GM20000 (cell line): ENCODE data around the gene RGS8.

Experiments
- DNase-seq: peaks from one replicate; pipeline ENCODE4 v3.0.0; 2012; ENCODE audit warnings: low spot score
- TF ChIP-seq, protein P1 (sequence below): IDR thresholded peaks from 2 replicates; pipeline ENCODE4 v1.5.1; 2012; ENCODE audit warnings: mild to moderate bottlenecking, control low read depth; ENCODE audit errors: extremely low read depth, missing control alignments

Gene RGS8

DNA sequence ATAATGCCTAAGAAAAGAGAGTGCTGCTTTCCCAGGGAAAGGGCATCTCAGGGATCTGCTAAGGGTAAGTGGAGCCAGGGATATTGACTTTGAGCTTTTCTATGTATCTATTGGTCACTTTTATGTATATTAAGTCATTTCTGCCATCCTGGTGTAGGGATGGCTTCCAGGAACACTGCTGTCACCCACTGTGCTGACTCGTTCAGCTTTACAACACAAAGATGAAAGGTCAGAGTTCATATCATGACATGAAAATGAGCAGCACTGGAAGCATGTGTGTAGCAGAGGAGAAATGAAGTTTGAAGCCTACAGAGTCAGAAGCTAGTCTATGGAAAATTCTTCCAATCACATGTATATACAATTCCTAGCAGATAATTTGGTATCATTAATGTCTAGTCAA lies 37.1 kb upstream of the RGS8 start:
- TF ChIP-seq, protein P1, sequence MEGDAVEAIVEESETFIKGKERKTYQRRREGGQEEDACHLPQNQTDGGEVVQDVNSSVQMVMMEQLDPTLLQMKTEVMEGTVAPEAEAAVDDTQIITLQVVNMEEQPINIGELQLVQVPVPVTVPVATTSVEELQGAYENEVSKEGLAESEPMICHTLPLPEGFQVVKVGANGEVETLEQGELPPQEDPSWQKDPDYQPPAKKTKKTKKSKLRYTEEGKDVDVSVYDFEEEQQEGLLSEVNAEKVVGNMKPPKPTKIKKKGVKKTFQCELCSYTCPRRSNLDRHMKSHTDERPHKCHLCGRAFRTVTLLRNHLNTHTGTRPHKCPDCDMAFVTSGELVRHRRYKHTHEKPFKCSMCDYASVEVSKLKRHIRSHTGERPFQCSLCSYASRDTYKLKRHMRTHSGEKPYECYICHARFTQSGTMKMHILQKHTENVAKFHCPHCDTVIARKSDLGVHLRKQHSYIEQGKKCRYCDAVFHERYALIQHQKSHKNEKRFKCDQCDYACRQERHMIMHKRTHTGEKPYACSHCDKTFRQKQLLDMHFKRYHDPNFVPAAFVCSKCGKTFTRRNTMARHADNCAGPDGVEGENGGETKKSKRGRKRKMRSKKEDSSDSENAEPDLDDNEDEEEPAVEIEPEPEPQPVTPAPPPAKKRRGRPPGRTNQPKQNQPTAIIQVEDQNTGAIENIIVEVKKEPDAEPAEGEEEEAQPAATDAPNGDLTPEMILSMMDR, result no peak
- no peak for DNase-seq

DNA sequence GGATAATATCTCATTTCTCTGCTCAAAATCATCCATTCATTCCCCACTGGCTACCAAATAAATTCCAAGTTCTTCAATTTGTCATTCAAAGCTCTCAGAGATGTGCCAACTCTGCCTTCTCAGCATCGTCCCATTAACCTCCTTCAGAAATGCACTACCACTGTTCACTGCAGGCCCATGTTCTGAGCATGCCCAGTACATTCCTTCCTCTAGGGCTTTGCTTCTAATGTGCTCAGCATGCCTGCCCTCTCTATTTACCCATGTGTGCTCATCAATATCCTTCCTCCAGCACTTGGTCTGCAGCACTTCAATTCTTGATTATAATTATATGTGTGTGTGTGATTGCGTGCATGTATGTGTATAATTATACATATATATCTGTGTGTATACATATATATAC lies 36.1 kb upstream of the RGS8 start:
- no peak for DNase-seq
- TF ChIP-seq, protein P1, result no peak

DNA sequence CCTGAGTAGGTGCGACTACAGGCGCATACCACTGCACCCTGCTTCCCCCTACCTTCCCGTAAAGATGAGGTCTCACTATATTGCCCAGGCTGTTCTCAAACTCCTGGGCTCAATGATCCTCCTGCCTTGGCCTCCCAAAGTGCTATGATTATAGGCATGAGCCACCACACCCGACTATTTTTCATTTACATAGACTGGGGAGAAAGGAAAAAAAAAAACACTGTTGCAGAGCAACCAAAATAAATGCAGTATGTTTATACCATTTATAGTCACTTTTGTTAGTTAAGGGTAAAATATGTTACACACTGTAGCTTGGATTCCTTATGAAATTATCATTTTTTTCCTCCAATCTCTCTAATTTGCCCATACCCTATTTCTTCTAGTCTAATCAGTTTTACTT lies 35.2 kb upstream of the RGS8 start:
- TF ChIP-seq, protein P1, result no peak
- DNase-seq, result no peak

DNA sequence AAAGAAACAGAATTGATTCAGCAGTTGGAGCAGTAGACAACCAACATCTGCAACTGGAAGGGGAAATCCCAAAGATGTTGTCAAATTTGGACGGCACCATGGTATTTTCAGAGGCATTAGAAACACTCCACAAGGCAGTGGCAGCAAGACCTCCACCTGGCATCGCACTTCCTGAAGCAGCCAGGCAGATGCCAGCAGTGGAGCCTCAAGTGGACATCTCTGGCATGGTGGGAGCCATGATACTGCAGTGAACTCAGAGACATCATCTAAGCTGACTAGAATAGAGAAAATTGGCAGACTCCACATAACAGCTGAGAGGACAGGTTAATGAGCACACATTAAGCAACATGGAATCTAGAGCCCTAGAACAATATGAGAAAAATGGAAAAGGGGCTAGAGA lies 33.9 kb upstream of the RGS8 start:
- DNase-seq, result no peak
- TF ChIP-seq, protein P1, result no peak

DNA sequence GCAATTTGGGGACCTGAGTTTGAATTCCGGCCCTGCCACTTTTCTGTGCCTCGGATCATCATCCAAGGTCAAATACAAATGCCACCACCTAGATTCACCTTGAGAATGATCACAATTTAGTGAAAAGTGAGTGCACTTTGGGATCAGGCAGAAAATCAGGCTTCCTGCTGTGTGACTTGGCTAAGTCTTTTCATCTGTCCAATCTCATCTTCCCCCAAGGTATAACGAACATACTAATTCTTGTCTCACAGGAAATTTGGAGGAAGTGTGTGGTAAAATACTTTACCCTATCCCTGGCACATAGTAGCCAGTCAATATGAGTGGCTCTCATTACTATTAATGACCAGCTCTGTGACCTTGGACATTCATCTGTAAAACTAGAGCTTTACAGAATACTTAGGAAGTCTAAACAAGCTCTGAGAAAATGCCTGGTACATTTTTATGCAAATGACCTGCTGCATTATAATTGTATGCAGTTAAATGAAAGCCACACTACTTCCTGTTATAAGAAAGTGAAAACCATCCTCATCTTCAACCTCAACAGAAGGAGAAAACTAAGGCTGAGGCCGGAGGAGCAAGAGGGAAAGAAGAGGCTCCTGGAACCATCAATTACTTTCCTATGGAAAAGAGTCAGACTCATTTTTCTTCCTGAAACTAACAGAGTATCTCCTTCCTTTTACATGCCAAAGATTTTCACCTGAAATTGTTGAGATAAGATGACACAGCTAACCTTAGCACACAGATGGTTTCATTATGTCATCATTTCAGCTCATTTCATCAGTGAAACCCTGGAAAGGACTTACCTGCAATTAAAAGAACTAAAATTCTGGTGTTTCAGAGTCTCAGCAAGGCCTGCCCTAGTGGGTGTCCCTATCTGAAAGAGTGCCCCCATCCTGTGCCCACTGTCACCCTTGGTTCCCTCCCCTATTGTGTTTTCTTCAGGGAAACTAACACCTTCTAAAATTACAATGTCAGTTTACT lies 32.6 kb upstream of the RGS8 start:
- no peak for DNase-seq
- TF ChIP-seq, protein P1, result no peak

DNA sequence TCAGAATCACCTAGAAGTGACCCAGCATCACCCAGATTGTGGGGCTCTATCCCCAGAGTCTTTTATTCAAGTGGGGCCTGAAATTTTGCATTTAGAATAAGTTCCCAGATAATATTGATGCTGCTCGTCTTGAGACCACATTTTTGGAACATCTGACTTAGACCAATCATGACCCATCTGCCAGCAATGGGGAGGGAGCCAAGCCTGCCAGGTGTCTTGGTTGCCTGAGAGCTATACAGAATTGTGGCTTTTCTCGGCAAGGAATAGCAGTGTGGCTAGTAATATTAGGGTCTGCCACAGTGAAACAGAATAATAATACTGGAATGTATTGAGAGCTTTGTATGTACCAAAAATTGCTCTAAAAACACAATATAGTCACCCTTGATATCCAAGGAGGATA lies 31.1 kb upstream of the RGS8 start:
- TF ChIP-seq, protein P1, result no peak
- no peak for DNase-seq

DNA sequence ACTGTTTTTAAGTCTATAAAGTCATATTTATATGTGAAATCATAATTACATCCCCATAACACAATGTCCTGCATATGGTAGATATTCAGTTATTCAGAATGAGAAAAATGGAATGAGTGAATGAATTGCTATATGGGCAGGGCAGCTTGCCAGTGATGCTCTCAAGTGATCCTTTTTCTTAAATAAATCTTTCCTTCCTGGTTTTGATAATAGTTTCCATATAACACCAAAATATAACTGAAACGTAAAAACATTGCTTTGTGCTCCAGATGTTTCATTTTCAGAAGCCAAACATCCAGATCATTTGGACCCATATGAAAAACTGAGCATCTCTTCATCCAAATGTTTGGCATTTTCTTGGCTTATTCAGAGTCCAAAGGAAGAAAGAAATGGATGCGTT lies 30.2 kb upstream of the RGS8 start:
- TF ChIP-seq, protein P1, result no peak
- no peak for DNase-seq
